ENCODE measurements around the gene ANKRD66. TPM values are rescaled to one million over a fixed set of nuclear protein-coding genes. Genes with fewer than 3 reads are reported as not detected.

The ANKRD66 gene
- total and polyA plus RNA-seq, 2 donors (not counting 3 experiments of a cell fraction or from before 2014, with no cell fraction given), result not detected

DNA sequence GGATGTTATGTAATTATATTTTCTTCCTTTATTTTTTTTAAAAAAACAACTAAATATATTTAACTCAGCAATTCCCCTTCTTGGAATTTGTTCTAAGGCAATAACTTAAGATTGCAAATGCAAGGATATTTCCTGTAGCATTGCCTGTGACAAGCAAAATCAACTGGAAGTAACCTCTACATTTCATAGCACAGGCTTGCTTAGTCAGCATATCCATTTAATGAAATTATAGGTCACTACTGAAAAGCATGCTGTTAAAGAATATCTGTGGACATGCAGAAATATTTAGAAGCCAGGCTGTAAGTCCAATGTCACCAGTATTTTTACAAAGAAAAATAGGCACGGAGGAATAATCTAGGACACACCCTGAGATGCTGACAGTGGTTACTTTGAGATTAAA, 37.8 kb downstream of the ANKRD66 start:
- dilution Hi-C loops (cut with MboI; ENCODE audit: extremely low pct_ligation_motif_present, low sequenced_read_pairs), result no loop called here
- Histone ChIP-seq H3K9ac (replicated peaks; ENCODE audit: extremely low read depth, insufficient read depth, low read length) (no peak overlapping the region), H3K4me2 (ENCODE audit: insufficient read depth, low read length) (no peak overlapping the region), H3K4me1 (ENCODE audit: control insufficient read depth, extremely low read depth, insufficient read depth, low read length) (no peaks in the 10 kb centered on the region), H3K79me2 (ENCODE audit: control insufficient read depth, insufficient read depth, low read length) (no peaks in the 10 kb centered on the region), H3K4me3 (replicated peaks in 1 of 3; ENCODE audit: insufficient read depth in 1 of 3, low read depth in 1 of 3, low read length in 3 of 3) (no peak overlapping the region), H3K9me3 (replicated peaks; ENCODE audit: control insufficient read depth, insufficient read depth, low read length) (no peaks in the 10 kb centered on the region), H4K20me1 (replicated peaks; ENCODE audit: control insufficient read depth, extremely low read depth, insufficient read depth, low read length) (no peaks in the 10 kb centered on the region), H3K9me1 (replicated peaks; ENCODE audit: control insufficient read depth, extremely low read depth, insufficient read depth, low read length) (no peaks in the 10 kb centered on the region), H3K27me3 (ENCODE audit: control insufficient read depth in 2 of 2, insufficient read depth in 2 of 2, low read length in 2 of 2) (peaks cover 0 to 4% of the 10 kb centered on the region in 2 experiments), H3K27ac (ENCODE audit: insufficient read depth, low read depth, low read length) (no peak overlapping the region), H3K36me3 (ENCODE audit: control insufficient read depth in 2 of 2, extremely low read depth in 1 of 2, insufficient read depth in 2 of 2, low read length in 2 of 2) (no peaks in the 10 kb centered on the region), H2AFZ (ENCODE audit: low read depth, low read length) (no peak overlapping the region)
- FAIRE-seq, result no peak
- POLR2A ChIA-PET, result no interaction called here
- TF ChIP-seq, protein P1, sequence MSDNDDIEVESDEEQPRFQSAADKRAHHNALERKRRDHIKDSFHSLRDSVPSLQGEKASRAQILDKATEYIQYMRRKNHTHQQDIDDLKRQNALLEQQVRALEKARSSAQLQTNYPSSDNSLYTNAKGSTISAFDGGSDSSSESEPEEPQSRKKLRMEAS (IDR thresholded peaks at IDR 0.05; ENCODE audit: insufficient read depth, insufficient read length), result no peak
- TF ChIP-seq GATA2 (IDR thresholded peaks at IDR 0.05; ENCODE audit: insufficient read depth, insufficient read length, low read depth, low read length) (no peak), MYC (IDR thresholded peaks at IDR 0.05; ENCODE audit: low read depth, low read length) (no peak), EZH2 (IDR thresholded peaks at IDR 0.05; ENCODE audit: borderline replicate concordance, low read depth, low read length, severe bottlenecking) (no peak), FOS (IDR thresholded peaks at IDR 0.05; ENCODE audit: borderline replicate concordance, insufficient read depth, low read length) (no peak), JUN (IDR thresholded peaks at IDR 0.05; ENCODE audit: borderline replicate concordance, insufficient read depth, insufficient read length, low read depth) (no peak), POLR2A (IDR thresholded peaks at IDR 0.05; ENCODE audit: low read depth, low read length) (no peak), POLR2AphosphoS5 (IDR thresholded peaks at IDR 0.05; ENCODE audit: insufficient read depth, low read depth, low read length) (no peak)
- TF ChIP-seq, protein P2, sequence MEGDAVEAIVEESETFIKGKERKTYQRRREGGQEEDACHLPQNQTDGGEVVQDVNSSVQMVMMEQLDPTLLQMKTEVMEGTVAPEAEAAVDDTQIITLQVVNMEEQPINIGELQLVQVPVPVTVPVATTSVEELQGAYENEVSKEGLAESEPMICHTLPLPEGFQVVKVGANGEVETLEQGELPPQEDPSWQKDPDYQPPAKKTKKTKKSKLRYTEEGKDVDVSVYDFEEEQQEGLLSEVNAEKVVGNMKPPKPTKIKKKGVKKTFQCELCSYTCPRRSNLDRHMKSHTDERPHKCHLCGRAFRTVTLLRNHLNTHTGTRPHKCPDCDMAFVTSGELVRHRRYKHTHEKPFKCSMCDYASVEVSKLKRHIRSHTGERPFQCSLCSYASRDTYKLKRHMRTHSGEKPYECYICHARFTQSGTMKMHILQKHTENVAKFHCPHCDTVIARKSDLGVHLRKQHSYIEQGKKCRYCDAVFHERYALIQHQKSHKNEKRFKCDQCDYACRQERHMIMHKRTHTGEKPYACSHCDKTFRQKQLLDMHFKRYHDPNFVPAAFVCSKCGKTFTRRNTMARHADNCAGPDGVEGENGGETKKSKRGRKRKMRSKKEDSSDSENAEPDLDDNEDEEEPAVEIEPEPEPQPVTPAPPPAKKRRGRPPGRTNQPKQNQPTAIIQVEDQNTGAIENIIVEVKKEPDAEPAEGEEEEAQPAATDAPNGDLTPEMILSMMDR (IDR thresholded peaks at IDR 0.05; ENCODE audit: extremely low read depth in 1 of 2, insufficient read depth in 1 of 2, low read depth in 1 of 2, low read length in 2 of 2), result no peak
- no TSS peak for BruUV-seq (replicated peaks)
- intact Hi-C loops (cut with micrococcal nuclease), result no loop called here
- CTCF ChIA-PET, result no interaction called here
- no peak for DNase-seq (ENCODE audit: low read depth, low spot score)
